Common myeloid progenitor, CD34-positive (primary cell): Measurements from ENCODE around the gene CACNA2D2.

Source experiments
- CTCF ChIA-PET: fragments of 350-600 bp; sonication (Branson Sonifier 250); formaldehyde crosslinking; loops from one replicate; lab custom pipeline; 2021; ENCODE audit warnings: antibody characterized with exemption; lab: Charles Lee
- POLR2A ChIA-PET: fragments of 350-600 bp; sonication (Branson Sonifier 250); formaldehyde crosslinking; loops from one replicate; lab custom pipeline; 2021; ENCODE audit warnings: antibody characterized with exemption; lab: Charles Lee
- DNase-seq, 3 donors: peaks; one replicate each; pipeline versions ENCODE4 v3.0.0 to v3.0.0-alpha.2; 2013
- H3K27ac ChIP-seq, 2 experiments: 1 replicate in 1 of 2; 2 replicates in 1 of 2; pipeline ENCODE4 v1.7.0; 2013; ENCODE audit warnings: inconsistent platforms in 2 of 2, low read length in 2 of 2, mild to moderate bottlenecking in 2 of 2, low read depth in 1 of 2, moderate library complexity in 1 of 2; ENCODE audit not compliant: severe bottlenecking in 2 of 2, insufficient read depth in 1 of 2, poor library complexity in 1 of 2
- H3K27me3 ChIP-seq, 5 experiments: replicated peaks in 2 of 5; 1 replicate in 3 of 5; 2 replicates in 2 of 5; pipeline versions ENCODE4 v1.6.1 to v1.7.0; 2013; ENCODE audit warnings: low read length in 4 of 5, mild to moderate bottlenecking in 2 of 5, moderate library complexity in 2 of 5, inconsistent platforms in 1 of 5; ENCODE audit not compliant: insufficient read depth in 5 of 5, control insufficient read depth in 4 of 5
- H3K36me3 ChIP-seq, 4 experiments: 1 replicate in 2 of 4; 2 replicates in 2 of 4; pipeline versions ENCODE4 v1.6.1 to v1.7.0; 2013; ENCODE audit warnings: low read length in 3 of 4, control low read depth in 1 of 4, mild to moderate bottlenecking in 1 of 4; ENCODE audit not compliant: control insufficient read depth in 4 of 4, insufficient read depth in 4 of 4
- H3K4me1 ChIP-seq, 4 experiments: 1 replicate in 3 of 4; 2 replicates in 1 of 4; pipeline versions ENCODE4 v1.6.1 to v1.7.1; 2013; ENCODE audit warnings: low read length in 3 of 4, mild to moderate bottlenecking in 3 of 4, control low read depth in 1 of 4, inconsistent platforms in 1 of 4, moderate library complexity in 1 of 4; ENCODE audit not compliant: control insufficient read depth in 4 of 4, insufficient read depth in 4 of 4; ENCODE audit errors: control extremely low read depth in 1 of 4
- H3K4me3 ChIP-seq, 7 experiments: 1 replicate in 4 of 7; 2 replicates in 3 of 7; pipeline versions ENCODE4 v1.5.1 to v1.7.0; 2013; ENCODE audit warnings: mild to moderate bottlenecking in 7 of 7, low read length in 6 of 7, moderate library complexity in 6 of 7, inconsistent platforms in 2 of 7, low read depth in 2 of 7, control low read depth in 1 of 7; ENCODE audit not compliant: insufficient read depth in 4 of 7, control insufficient read depth in 1 of 7; ENCODE audit errors: extremely low read depth in 1 of 7
- H3K9me3 ChIP-seq, 5 experiments: 1 replicate in 4 of 5; 2 replicates in 1 of 5; pipeline versions ENCODE4 v1.6.1 to v1.7.1; 2013; ENCODE audit warnings: low read length in 4 of 5, mild to moderate bottlenecking in 2 of 5, inconsistent platforms in 1 of 5, low read depth in 1 of 5, moderate library complexity in 1 of 5; ENCODE audit not compliant: control insufficient read depth in 4 of 5, insufficient read depth in 2 of 5; ENCODE audit errors: control extremely low read depth in 1 of 5
- WGBS: methylation state at CpG from one replicate; pipeline ENCODE4 v1.1.5; 2013; ENCODE audit not compliant: insufficient coverage; 5-methylcytosine and 5-hydroxymethylcytosine counted together

CACNA2D2 gene

DNA sequence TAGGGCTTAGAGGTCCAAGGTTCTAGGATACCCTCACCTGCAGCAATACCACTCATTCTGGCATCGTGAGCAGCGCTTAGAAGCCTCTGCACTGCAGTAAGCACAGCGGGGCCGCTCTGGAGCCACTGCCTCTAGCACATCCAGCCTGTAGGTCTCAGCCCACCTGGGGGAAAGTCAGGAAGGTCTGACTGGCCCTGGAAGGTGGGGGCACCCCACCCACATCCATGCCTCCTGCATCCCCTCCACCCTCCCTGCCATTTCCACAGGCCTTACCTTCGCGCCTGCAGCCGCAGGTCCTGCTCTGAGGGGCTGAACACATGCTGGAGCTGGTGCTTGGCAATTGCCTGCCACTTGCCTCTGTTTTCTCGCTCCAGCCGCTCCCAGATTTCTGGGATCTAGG is 161.9 kb downstream of the CACNA2D2 start:
- ChIA-PET CTCF (interaction anchor here (0.7 to 6.0 kb wide), 3 partner anchors 8 to 152 kb away, joined by 3 to 51 read pairs (median 3); partner anchors contain the start of genes CYB561D2 and NPRL2), POLR2A (interaction anchor here (0.7 to 1.8 kb wide), 2 partner anchors 8 to 13 kb away, joined by 3 to 7 read pairs; no protein-coding TSS in a partner anchor)
- peaks cover 12 to 75% (median 72%) of the 10 kb centered on the region in 4 experiments for H3K4me1 ChIP-seq
- H3K27me3 ChIP-seq, result no peaks in the 10 kb centered on the region
- H3K36me3 ChIP-seq, result peaks cover 0 to 2% (median under 1%) of the 10 kb centered on the region in 4 experiments
- whole genome bisulfite sequencing, result 100% methylated on average over 1 of the region's 9 CpGs
- DNase-seq, result no peak
- H3K9me3 ChIP-seq, result no peaks in the 10 kb centered on the region
- H3K4me3 ChIP-seq, result peak overlapping the region in 4 of 7 experiments; percentile 62 to 89 (median 80)
- H3K27ac ChIP-seq, result peak overlapping the region in 1 of 2 experiments; percentile 97

DNA sequence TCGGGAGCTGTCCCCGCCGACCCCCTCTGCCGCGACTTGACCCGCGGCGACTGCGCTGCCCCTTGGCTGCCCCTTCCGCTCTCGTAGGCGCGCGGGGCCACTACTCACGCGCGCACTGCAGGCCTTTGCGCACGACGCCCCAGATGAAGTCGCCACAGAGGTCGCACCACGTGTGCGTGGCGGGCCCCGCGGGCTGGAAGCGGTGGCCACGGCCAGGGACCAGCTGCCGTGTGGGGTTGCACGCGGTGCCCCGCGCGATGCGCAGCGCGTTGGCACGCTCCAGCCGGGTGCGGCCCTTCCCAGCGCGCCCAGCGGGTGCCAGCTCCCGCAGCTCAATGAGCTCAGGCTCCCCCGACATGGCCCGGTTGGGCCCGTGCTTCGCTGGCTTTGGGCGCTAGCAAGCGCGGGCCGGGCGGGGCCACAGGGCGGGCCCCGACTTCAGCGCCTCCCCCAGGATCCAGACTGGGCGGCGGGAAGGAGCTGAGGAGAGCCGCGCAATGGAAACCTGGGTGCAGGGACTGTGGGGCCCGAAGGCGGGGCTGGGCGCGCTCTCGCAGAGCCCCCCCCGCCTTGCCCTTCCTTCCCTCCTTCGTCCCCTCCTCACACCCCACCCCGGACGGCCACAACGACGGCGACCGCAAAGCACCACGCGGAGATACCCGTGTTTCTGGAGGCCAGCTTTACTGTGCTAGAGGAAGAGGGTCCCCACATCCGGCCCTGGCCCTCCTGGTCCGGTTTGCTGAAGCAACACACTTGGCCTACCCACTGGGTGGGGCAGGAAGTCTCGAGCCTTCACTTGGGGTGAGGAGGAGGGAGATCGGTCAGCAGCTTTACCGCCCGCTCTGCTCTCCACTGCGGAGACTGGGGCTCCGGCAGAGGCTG is 162.7 kb downstream of the CACNA2D2 start, which contains the start of gene RASSF1:
RASSF1 (minus strand) TSS at position 389 of the 882 bp plus-strand sequence; CDS start at position 358, 31 bp downstream.
- peaks cover 16 to 75% (median 74%) of the 10 kb centered on the region in 4 experiments for H3K4me1 ChIP-seq
- peak within 1 kb of the TSS; percentile 42 to 91 (median 73) for H3K4me3 ChIP-seq
- no peaks in the 10 kb centered on the region for H3K27me3 ChIP-seq
- H3K9me3 ChIP-seq, result no peaks in the 10 kb centered on the region
- CTCF ChIA-PET, result interaction anchor here (0.7 to 6.0 kb wide), 6 partner anchors 8 to 87 kb away, joined by 3 to 51 read pairs (median 3); partner anchors contain the start of genes CYB561D2 and NPRL2
- peak in 2 of 3 donors; percentile 70 to 79 for DNase-seq
- POLR2A ChIA-PET, result interaction anchor here (0.5 to 1.8 kb wide), 3 partner anchors 9 to 1656 kb away, joined by 3 to 7 read pairs (median 4); no protein-coding TSS in a partner anchor
- 0% methylated on average over 77 of the region's 85 CpGs for WGBS
- peaks cover 0 to 11% (median 7%) of the 10 kb centered on the region in 4 experiments for H3K36me3 ChIP-seq
- H3K27ac ChIP-seq, result peak within 1 kb of the TSS; percentile 93 to 97

DNA sequence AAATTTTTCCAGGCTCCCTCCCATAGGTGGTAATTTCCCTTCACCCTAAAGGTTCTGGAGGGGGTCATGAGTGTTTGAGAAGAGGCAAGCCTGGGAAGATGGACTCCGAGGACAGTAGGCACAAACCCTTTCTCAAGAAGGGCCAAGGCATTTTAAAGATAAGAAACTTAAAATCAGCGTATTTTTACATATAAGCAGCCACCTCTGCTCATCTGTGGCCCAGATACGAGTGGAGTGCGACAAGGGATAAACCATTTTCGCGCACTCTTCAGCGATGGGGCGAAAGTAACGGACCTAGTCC is 163.3 kb downstream of the CACNA2D2 start:
- H3K9me3 ChIP-seq, result no peaks in the 10 kb centered on the region
- H3K27ac ChIP-seq, result peak overlapping the region in 1 of 2 experiments; percentile 97
- H3K27me3 ChIP-seq, result no peaks in the 10 kb centered on the region
- ChIA-PET POLR2A (interaction anchor here (0.5 kb wide), 1 partner anchor 1656 kb away, joined by 4 read pairs; no protein-coding TSS in a partner anchor), CTCF (interaction anchor here (0.9 to 6.0 kb wide), 5 partner anchors 9 to 88 kb away, joined by 3 to 51 read pairs (median 3); partner anchors contain the start of genes CYB561D2 and NPRL2)
- H3K36me3 ChIP-seq, result peaks cover 0 to 13% (median 7%) of the 10 kb centered on the region in 4 experiments
- WGBS, result 0% methylated on average over 9 of the region's 9 CpGs
- peak overlapping the region; percentile 42 to 91 (median 73) for H3K4me3 ChIP-seq
- DNase-seq, result no peak
- peaks cover 15 to 75% (median 70%) of the 10 kb centered on the region in 4 experiments for H3K4me1 ChIP-seq

DNA sequence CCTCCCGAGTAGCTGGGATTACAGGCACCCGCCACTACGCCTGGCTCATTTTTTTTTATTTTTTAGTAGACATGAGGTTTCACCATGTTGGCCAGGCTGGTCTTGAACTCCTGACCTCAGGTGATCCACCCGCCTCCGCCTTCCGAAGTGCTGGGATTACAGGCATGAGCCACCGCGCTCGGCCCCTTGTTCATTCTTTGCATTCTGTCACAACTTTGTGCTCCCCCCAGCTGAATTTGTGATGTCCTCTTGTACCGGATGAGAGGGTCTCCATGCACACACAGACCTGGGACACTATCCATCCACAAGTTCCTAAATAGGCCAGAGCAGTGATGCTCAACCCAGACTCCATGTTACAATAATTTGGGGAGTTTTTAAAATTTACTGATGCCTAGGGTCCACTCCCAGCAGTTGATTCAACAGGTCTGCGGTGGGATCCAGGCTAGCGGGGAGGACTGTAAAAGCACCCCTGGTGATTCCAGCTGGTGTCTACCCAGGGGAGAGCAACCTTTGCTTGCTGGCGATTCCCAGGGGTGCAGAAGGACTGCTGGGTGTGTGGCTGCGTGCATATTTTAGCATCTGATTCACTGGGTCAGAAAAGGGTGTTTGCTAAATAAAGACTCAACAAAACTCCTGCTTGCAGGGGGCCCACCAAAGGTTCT is 163.8 kb downstream of the CACNA2D2 start:
- Histone ChIP-seq H3K27ac (peak overlapping the region; percentile 93 to 97), H3K4me1 (peaks cover 15 to 73% (median 69%) of the 10 kb centered on the region in 4 experiments), H3K27me3 (no peaks in the 10 kb centered on the region), H3K4me3 (peak overlapping the region in 6 of 7 experiments; percentile 56 to 91 (median 83)), H3K36me3 (peaks cover 0 to 15% (median 9%) of the 10 kb centered on the region in 4 experiments), H3K9me3 (no peaks in the 10 kb centered on the region)
- ChIA-PET CTCF (interaction anchor here (0.9 to 6.0 kb wide), 3 partner anchors 9 to 30 kb away, joined by 3 to 51 read pairs (median 3); partner anchors contain the start of genes CYB561D2 and NPRL2), POLR2A (interaction anchor here (0.5 to 3.6 kb wide), 3 partner anchors 11 to 1657 kb away, joined by 4 to 31 read pairs (median 4); partner anchors contain the start of gene TUSC2)
- DNase-seq, result no peak
- WGBS, result 39% methylated on average over 11 of the region's 14 CpGs

DNA sequence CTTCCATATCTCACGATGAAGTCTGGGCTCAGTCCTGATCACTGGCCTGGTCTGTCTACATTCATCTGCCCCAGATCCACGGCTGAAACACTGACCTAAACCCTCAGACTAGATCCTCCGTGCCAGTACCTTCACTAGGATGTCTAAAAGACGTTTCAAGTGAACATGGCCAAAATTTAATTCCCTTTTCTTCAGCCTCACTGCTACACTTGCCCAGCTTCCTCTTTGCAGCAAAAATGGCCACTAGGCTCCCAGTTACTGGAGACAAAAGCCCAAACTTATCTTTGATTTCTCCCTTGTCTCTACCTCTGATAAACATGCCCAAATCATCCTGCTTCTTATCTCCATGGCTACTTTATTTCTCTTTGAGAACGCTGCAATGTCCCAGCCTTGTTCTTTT is 164.5 kb downstream of the CACNA2D2 start:
- WGBS, result 3% methylated on average over 4 of the region's 5 CpGs
- Histone ChIP-seq H3K4me1 (peaks cover 15 to 78% (median 75%) of the 10 kb centered on the region in 4 experiments), H3K4me3 (peak overlapping the region in 6 of 7 experiments; percentile 2 to 91 (median 83)), H3K27ac (peak overlapping the region; percentile 93 to 97), H3K36me3 (peaks cover 0 to 22% (median 16%) of the 10 kb centered on the region in 4 experiments), H3K27me3 (no peaks in the 10 kb centered on the region), H3K9me3 (no peaks in the 10 kb centered on the region)
- ChIA-PET POLR2A (interaction anchor here (0.7 to 3.6 kb wide), 2 partner anchors 11 to 44 kb away, joined by 4 to 31 read pairs; partner anchors contain the start of gene TUSC2), CTCF (interaction anchor here (1.0 to 6.0 kb wide), 4 partner anchors 10 to 213 kb away, joined by 4 to 51 read pairs (median 13); partner anchors contain the start of genes CYB561D2, HYAL3, NAA80 and NPRL2)
- peak in 2 of 3 donors; percentile 64 to 71 for DNase-seq
